ENCODE measurements around the gene ITPR1. TPM values are rescaled to one million over a fixed set of nuclear protein-coding genes. Genes with fewer than 3 reads are reported as not detected.

The ITPR1 gene
- total RNA-seq (2022; extraction: Qiagen RNA extraction; ENCODE audit: low read depth), result 4.7 to 9.2 TPM (median 6.3 TPM) in 5 replicates

DNA sequence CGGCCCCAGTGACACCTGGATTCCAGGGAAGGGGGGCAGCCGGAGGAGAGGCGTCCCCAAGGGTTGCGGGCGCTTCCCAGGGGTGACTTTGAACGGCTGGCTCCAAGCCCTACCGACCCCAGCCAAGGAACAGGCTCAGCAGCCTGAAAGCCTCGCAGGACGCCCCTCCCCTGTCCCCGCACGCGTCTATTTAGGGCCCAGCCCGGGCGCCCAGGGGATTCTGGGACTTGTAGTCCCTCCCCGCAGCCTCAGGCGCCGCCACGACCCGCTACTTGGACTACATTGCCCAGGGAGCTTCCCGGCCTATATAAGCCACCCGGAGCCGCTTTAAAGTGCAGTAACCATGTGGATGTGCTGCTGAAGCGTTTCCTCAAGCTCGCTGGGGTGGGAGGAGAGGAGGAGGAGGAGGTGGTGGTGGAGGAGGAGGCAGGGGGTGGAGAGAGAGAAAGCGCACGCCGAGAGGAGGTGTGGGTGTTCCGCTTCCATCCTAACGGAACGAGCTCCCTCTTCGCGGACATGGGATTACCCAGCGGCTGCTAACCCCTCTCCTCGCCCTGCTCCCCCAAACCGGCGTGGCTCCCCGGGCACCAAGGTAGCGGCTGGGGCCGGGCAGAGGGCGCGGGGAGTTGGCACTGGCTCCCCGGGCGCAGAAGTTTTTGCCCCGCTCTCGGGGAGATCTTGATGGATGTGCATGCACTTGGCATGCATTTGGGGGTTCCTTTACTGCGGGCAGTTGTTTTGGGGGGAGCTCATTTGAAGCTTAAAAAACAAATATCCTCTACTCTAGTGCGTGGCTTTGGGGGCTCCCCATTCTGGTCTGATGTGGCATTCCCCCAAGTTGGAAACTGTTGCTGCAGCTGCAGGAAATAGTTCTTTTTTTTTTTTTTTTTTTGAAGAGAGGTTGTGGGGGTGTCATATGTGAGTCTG is at the start of gene ITPR1:
Gene ITPR1 (plus strand): TSS at position 335 of the 927 bp plus-strand sequence. CDS start 23,144 bp downstream, outside the sequence.

DNA sequence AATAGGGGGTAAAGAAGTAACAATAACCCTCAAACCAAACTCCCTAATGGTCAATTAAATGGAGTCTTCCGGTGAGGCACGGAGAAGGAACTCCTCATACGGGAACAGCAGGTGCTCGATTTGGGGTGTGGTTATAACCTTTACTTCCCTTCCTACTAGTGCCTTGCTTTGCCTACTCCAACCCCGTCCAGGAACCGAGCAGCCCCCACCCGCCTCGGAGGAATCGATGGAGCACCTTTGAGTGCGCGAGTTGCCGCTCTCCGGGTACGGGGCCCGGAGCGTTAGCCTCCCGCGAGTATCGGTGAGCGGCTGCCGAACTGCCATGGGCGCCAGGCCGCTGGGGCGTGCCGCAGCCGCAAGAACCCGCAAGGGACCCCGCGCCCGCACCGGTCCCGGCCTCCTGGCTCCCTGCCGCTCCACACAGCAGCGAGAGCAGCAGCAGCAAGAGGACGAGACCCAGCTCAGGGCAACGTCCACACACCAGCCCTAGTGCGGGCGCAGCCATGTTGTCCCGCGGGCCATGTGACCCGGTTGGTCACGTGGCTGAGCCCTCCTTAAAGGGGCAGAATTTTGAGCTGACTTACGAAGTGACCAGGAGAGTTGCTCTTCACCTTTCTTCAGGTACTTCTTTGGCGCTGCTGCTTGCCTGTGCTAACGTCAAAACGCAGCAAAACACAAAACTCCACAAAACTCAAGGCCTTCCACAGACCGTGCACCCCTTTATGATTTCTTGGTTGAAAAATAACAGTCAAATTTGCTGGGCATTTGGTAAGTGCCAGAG is 26.2 kb upstream of the ITPR1 start, which contains the start of gene SUMF1:
Gene SUMF1 (minus strand): TSS at position 529 of the 781 bp plus-strand sequence. CDS start 24 bp downstream, at position 505.

Other genes starting within 250 kb of the ITPR1 start
- 8.0 to 9.5 TPM (median 8.8 TPM) in 5 replicates for gene SETMAR, start 190.0 kb upstream of the ITPR1 start, total RNA-seq (2022; extraction: Qiagen RNA extraction; ENCODE audit: low read depth)
- gene SUMF1, start 26.1 kb upstream of the ITPR1 start, total RNA-seq (2022; extraction: Qiagen RNA extraction; ENCODE audit: low read depth), result 19.6 to 25.6 TPM (median 21.2 TPM) in 5 replicates

Measured in A549 treated with DMSO at 1 μM for 4 hours (cell line).